A673 (cell line): Measurements from ENCODE around the gene LRP1B. TPM values are rescaled to one million over a fixed set of nuclear protein-coding genes. Genes with fewer than 3 reads are reported as not detected.

Experiments
- BruUV-seq: library from RNA; stranded (reverse); fragments of 400-500 nt; replicated peaks from 2 replicates; lab custom pipeline; 2021; lab: Mats Ljungman, UMichigan
- CTCF ChIA-PET: fragments of 300-600 bp; sonication (Branson Sonifier 250); formaldehyde crosslinking; loops from one replicate; lab custom pipeline; 2022; ENCODE audit warnings: antibody characterized with exemption; lab: Charles Lee
- POLR2A ChIA-PET: fragments of 300-600 bp; sonication (Branson Sonifier 250); formaldehyde crosslinking; loops from one replicate; lab custom pipeline; 2022; ENCODE audit warnings: antibody characterized with exemption; ENCODE audit not compliant: low non-redundant PET; lab: Charles Lee
- DNase-seq: peaks from one replicate; pipeline ENCODE4 v3.0.0-alpha.2; 2015; ENCODE audit warnings: low spot score
- H3K27ac ChIP-seq: fragments of 200-600 bp; sonication (generic); 2 replicates; pipeline ENCODE4 v1.5.1; 2016; ENCODE audit warnings: mixed run types, low read depth, mild to moderate bottlenecking, mixed read lengths, antibody characterized with exemption, low read length; ENCODE audit not compliant: poor library complexity, severe bottlenecking
- H3K27me3 ChIP-seq: fragments of 200-600 bp; sonication (generic); replicated peaks from 2 replicates; pipeline ENCODE4 v1.6.1; 2017; ENCODE audit warnings: mixed run types, low read depth, mild to moderate bottlenecking, mixed read lengths, antibody characterized with exemption, low read length; ENCODE audit not compliant: insufficient read depth, poor library complexity
- H3K36me3 ChIP-seq: fragments of 200-600 bp; sonication (generic); 2 replicates; pipeline ENCODE4 v1.6.1; 2016; ENCODE audit warnings: mixed run types, mild to moderate bottlenecking, mixed read lengths, antibody characterized with exemption, low read length; ENCODE audit not compliant: insufficient read depth, poor library complexity, severe bottlenecking
- H3K4me1 ChIP-seq: fragments of 200-600 bp; sonication (generic); 2 replicates; pipeline ENCODE4 v1.6.1; 2017; ENCODE audit warnings: mixed run types, mild to moderate bottlenecking, mixed read lengths, antibody characterized with exemption, low read length; ENCODE audit not compliant: insufficient read depth, poor library complexity, severe bottlenecking
- H3K4me3 ChIP-seq: fragments of 200-600 bp; sonication (generic); 2 replicates; pipeline ENCODE4 v1.5.1; 2016; ENCODE audit warnings: low read depth, mixed run types, mild to moderate bottlenecking, mixed read lengths, low read length; ENCODE audit not compliant: poor library complexity, severe bottlenecking
- H3K9me3 ChIP-seq: fragments of 200-600 bp; sonication (generic); 2 replicates; pipeline ENCODE4 v1.6.1; 2016; ENCODE audit warnings: mixed run types, low read depth, mild to moderate bottlenecking, mixed read lengths, antibody characterized with exemption, low read length; ENCODE audit not compliant: poor library complexity, severe bottlenecking
- EZH2 ChIP-seq: fragments of 200-600 bp; sonication (generic); IDR thresholded peaks from 2 replicates; pipeline ENCODE4 v1.6.1; 2017; ENCODE audit warnings: borderline replicate concordance, low read depth, mild to moderate bottlenecking, mixed read lengths, antibody characterized with exemption, low read length; ENCODE audit not compliant: poor library complexity, severe bottlenecking
- intact Hi-C: fragments of 100-400 bp; cut with micrococcal nuclease; formaldehyde crosslinking; loops from one replicate; pipeline ENCODE4 v1.10.0; 2022; ENCODE audit not compliant: unreplicated experiment
- total RNA-seq: library from RNA; stranded (reverse); gene quantifications from 2 replicates; pipeline ENCODE4 v1.2.3, GENCODE V29; 2021
- TF ChIP-seq, protein P1 (sequence below): fragments of 300-800, 200-600 bp; sonication (generic); conservative IDR thresholded peaks from 2 replicates; pipeline ENCODE4 v1.5.1; 2017; ENCODE audit warnings: low read depth, mild to moderate bottlenecking, antibody characterized with exemption, low read length, moderate library complexity, mixed read lengths

LRP1B gene
- total RNA-seq, 1 experiment from 2014 or later, result 9.9 TPM

DNA sequence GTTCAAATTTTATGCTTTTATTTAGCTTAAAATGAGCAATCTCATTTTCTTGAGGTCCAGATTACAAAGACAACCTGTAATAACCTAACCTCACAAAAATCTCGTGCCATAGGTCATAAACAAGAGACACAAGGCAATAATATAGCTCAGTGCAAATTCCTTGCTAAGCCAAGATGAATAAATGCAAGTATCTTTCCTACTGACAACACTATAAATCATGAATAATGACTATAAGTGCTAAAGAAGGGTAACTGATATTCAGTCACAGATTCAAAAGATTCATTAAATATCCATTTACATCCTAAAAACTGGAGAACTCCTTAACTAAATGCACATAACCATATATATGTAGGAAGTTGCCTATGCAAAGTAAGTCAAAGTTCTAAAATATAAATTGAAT is 1641.6 kb downstream of the LRP1B start:
- H3K9me3 ChIP-seq, result no peaks in the 10 kb centered on the region
- no peaks in the 10 kb centered on the region for H3K27me3 ChIP-seq
- ChIA-PET POLR2A (no interaction called here), CTCF (no interaction called here)
- H3K4me1 ChIP-seq, result peaks cover 8% of the 10 kb centered on the region
- no peaks in the 10 kb centered on the region for H3K36me3 ChIP-seq
- H3K27ac ChIP-seq, result no peak overlapping the region
- intact Hi-C loops, result no loop called here
- no peak for DNase-seq
- TF ChIP-seq, protein P1, sequence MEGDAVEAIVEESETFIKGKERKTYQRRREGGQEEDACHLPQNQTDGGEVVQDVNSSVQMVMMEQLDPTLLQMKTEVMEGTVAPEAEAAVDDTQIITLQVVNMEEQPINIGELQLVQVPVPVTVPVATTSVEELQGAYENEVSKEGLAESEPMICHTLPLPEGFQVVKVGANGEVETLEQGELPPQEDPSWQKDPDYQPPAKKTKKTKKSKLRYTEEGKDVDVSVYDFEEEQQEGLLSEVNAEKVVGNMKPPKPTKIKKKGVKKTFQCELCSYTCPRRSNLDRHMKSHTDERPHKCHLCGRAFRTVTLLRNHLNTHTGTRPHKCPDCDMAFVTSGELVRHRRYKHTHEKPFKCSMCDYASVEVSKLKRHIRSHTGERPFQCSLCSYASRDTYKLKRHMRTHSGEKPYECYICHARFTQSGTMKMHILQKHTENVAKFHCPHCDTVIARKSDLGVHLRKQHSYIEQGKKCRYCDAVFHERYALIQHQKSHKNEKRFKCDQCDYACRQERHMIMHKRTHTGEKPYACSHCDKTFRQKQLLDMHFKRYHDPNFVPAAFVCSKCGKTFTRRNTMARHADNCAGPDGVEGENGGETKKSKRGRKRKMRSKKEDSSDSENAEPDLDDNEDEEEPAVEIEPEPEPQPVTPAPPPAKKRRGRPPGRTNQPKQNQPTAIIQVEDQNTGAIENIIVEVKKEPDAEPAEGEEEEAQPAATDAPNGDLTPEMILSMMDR, result no peak
- TF ChIP-seq EZH2, result no peak
- BruUV-seq, result no TSS peak
- H3K4me3 ChIP-seq, result no peak overlapping the region

DNA sequence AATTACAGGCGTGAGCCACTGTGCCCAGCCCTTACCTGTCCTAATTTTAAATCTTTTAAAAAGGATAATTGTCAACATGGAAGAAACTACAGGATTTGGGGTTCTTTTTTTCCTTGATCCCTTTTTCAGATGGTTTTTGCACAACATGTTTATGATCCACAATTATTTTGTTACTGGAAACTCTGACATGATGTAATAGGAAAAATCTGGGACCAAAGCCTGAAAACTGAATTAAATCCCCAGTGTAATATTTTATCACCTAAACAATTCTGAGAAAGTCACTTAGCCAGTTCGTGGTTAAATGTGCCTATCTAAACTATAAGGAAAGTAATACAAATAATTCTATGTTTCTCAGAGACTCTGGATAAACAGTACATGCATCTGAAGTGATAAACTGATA is 1649.7 kb downstream of the LRP1B start:
- BruUV-seq, result no TSS peak
- Histone ChIP-seq H3K4me3 (no peak overlapping the region), H3K27me3 (no peaks in the 10 kb centered on the region), H3K36me3 (no peaks in the 10 kb centered on the region), H3K27ac (no peak overlapping the region), H3K4me1 (no peaks in the 10 kb centered on the region), H3K9me3 (no peaks in the 10 kb centered on the region)
- ChIA-PET CTCF (no interaction called here), POLR2A (no interaction called here)
- TF ChIP-seq EZH2, result no peak
- TF ChIP-seq, protein P1, result no peak
- intact Hi-C loops, result no loop called here
- no peak for DNase-seq

DNA sequence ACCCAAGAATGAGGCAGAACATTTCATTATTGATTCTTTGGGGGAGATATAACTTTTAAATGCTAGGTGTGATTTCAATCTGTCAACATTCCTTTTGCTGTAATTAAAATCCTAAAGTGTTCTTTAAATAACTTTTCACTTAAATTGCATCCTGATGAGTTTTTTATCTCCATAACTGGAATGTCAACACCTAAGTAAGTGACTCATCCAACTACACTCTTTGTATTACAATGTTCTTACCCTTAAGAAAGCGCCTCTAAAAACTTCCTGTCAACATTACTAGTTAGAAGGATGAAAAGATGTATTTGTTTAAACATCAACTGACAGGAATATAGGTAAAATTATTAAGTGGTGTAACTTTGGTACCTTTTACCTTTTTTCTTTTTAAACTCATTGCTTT is 1657.0 kb downstream of the LRP1B start:
- no peak overlapping the region for H3K27ac ChIP-seq
- no peak overlapping the region for H3K4me3 ChIP-seq
- no peak for TF ChIP-seq EZH2
- TF ChIP-seq, protein P1, result no peak
- H3K4me1 ChIP-seq, result no peaks in the 10 kb centered on the region
- no TSS peak for BruUV-seq
- ChIA-PET POLR2A (no interaction called here), CTCF (no interaction called here)
- intact Hi-C loops, result no loop called here
- no peaks in the 10 kb centered on the region for H3K27me3 ChIP-seq
- no peaks in the 10 kb centered on the region for H3K9me3 ChIP-seq
- H3K36me3 ChIP-seq, result no peaks in the 10 kb centered on the region
- DNase-seq, result no peak
